GM11168 (cell line): ENCODE measurements around the gene SEMA4D.

Source experiments
- in situ Hi-C: fragments of 300-500 bp; cut with MboI; formaldehyde crosslinking; loops from one replicate; pipeline ENCODE4 v1.12.0; 2022; ENCODE audit warnings: low sequenced_read_pairs; ENCODE audit not compliant: unreplicated experiment

The SEMA4D gene

GRCh38 chr9:89402695-89403427 lies 95.1 kb downstream of the SEMA4D start:
- in situ Hi-C loops: no loop called here

- in situ Hi-C loops: no loop called here
These were observed 97.4 kb downstream of the SEMA4D start for GRCh38 chr9:89400403-89401116.

- in situ Hi-C loops: no loop called here
These were observed 99.3 kb downstream of the SEMA4D start for GRCh38 chr9:89398621-89399020.

- in situ Hi-C loops: no loop called here
These were observed 100.4 kb downstream of the SEMA4D start for GRCh38 chr9:89397471-89397870.

- in situ Hi-C loops: no loop called here
These were observed 101.8 kb downstream of the SEMA4D start for GRCh38 chr9:89395931-89396710.

- in situ Hi-C loops: no loop called here
These were observed 103.5 kb downstream of the SEMA4D start for GRCh38 chr9:89394412-89394811.

GRCh38 chr9:89391585-89391984 lies 106.3 kb downstream of the SEMA4D start:
- in situ Hi-C loops: no loop called here

GRCh38 chr9:89390578-89391116 lies 107.3 kb downstream of the SEMA4D start:
- in situ Hi-C loops: no loop called here

GRCh38 chr9:89390068-89390555 lies 107.8 kb downstream of the SEMA4D start:
- in situ Hi-C loops: no loop called here

- in situ Hi-C loops: no loop called here
These were observed 109.1 kb downstream of the SEMA4D start for GRCh38 chr9:89388868-89389177.

- in situ Hi-C loops: no loop called here
These were observed 109.6 kb downstream of the SEMA4D start for GRCh38 chr9:89388084-89388867.

GRCh38 chr9:89387197-89387849 lies 110.6 kb downstream of the SEMA4D start:
- in situ Hi-C loops: no loop called here

GRCh38 chr9:89386797-89387196 lies 111.1 kb downstream of the SEMA4D start:
- in situ Hi-C loops: no loop called here

GRCh38 chr9:89386206-89386605 lies 111.7 kb downstream of the SEMA4D start:
- in situ Hi-C loops: no loop called here

GRCh38 chr9:89384783-89385182 lies 113.1 kb downstream of the SEMA4D start:
- in situ Hi-C loops: no loop called here

GRCh38 chr9:89383721-89384300 lies 114.1 kb downstream of the SEMA4D start:
- in situ Hi-C loops: no loop called here

- in situ Hi-C loops: no loop called here
These were observed 114.7 kb downstream of the SEMA4D start for GRCh38 chr9:89383030-89383720.
